K562 (cell line): ENCODE data around the gene TUB. TPM values are rescaled to one million over a fixed set of nuclear protein-coding genes. Genes with fewer than 3 reads are reported as not detected.

ENCODE experiments used
- ATAC-seq: fragments of 200-7000 bp; cut with Tn5 transposase; 3 replicates; pipeline ENCODE4 v1.9.1; 2020; ENCODE audit warnings: moderate library complexity
- BruUV-seq: library from RNA; stranded (reverse); fragments of 400-500 nt; replicated peaks from 2 replicates; lab custom pipeline; 2021; lab: Mats Ljungman, UMichigan
- CTCF ChIA-PET: fragments of 300-600 bp; formaldehyde crosslinking; extraction: SDS; loops from one replicate; lab custom pipeline; 2021; ENCODE audit warnings: low intra/inter-chr PET ratio; lab: Yijun Ruan, JAX
- POLR2A ChIA-PET: fragments of 300-600, 350-650 bp; sonication (Branson Sonifier 250); formaldehyde crosslinking; extraction: SDS; loops from one replicate; lab custom pipeline; 2021; ENCODE audit warnings: antibody characterized with exemption, inconsistent platforms; lab: Yijun Ruan, JAX
- DNase-seq, 4 experiments: peaks; one replicate each; pipeline versions ENCODE4 v3.0.0 to v3.0.0-alpha.2; 2011 to 2018; ENCODE audit warnings: low spot score in 3 of 4, mixed read lengths in 3 of 4; ENCODE audit errors: extremely low read depth in 1 of 4
- FAIRE-seq: peaks from 2 replicates; lab custom pipeline; 2011; peaks lifted over from hg19 to GRCh38; lab: Jason Lieb, UNC
- H2AFZ ChIP-seq: 2 replicates; pipeline ENCODE4 v1.6.0; 2011; ENCODE audit warnings: low read depth, low read length, control low read depth, inconsistent platforms
- H3K27ac ChIP-seq: fragments of 200-600 bp; 3 replicates; pipeline ENCODE4 v1.8.0; 2011; ENCODE audit warnings: low read depth, mild to moderate bottlenecking, control low read depth, inconsistent platforms, low read length, moderate library complexity, mixed read lengths; ENCODE audit errors: extremely low read depth
- H3K27me3 ChIP-seq, 2 experiments: fragments of 300-600 bp in 1 of 2; 2 replicates in 1 of 2; 3 replicates in 1 of 2; pipeline versions ENCODE4 v1.6.0 to v1.8.0; 2011; ENCODE audit warnings: inconsistent platforms in 2 of 2, low read length in 2 of 2, mild to moderate bottlenecking in 1 of 2, mixed read lengths in 1 of 2, moderate library complexity in 1 of 2; ENCODE audit not compliant: control insufficient read depth in 2 of 2, insufficient read depth in 2 of 2
- H3K36me3 ChIP-seq: fragments of 300-600 bp; 3 replicates; pipeline ENCODE4 v1.8.0; 2011; ENCODE audit warnings: mild to moderate bottlenecking, low read length, inconsistent platforms; ENCODE audit not compliant: control insufficient read depth, insufficient read depth
- H3K4me1 ChIP-seq, 2 experiments: fragments of 200-600 bp in 1 of 2; replicated peaks in 1 of 2; 2 replicates in 1 of 2; 3 replicates in 1 of 2; pipeline versions ENCODE4 v1.5.1 to v1.8.0; 2011; ENCODE audit warnings: inconsistent platforms in 2 of 2, low read length in 2 of 2, mild to moderate bottlenecking in 1 of 2, mixed read lengths in 1 of 2, moderate library complexity in 1 of 2; ENCODE audit not compliant: control insufficient read depth in 2 of 2, insufficient read depth in 2 of 2
- H3K4me2 ChIP-seq: 2 replicates; pipeline ENCODE4 v1.6.1; 2011; ENCODE audit warnings: low read length, control low read depth, inconsistent platforms, mixed read lengths; ENCODE audit not compliant: insufficient read depth
- H3K4me3 ChIP-seq: fragments of 200-600 bp; sonication (generic), shearing (Covaris generic); 2 replicates; pipeline ENCODE4 v1.5.1; 2016; ENCODE audit warnings: control low read depth, inconsistent platforms
- H3K79me2 ChIP-seq: fragments of 200-600 bp; 3 replicates; pipeline ENCODE4 v1.8.0; 2011; ENCODE audit warnings: low read length, inconsistent platforms; ENCODE audit not compliant: control insufficient read depth, insufficient read depth
- H3K9ac ChIP-seq, 2 experiments: 2 replicates each; pipeline versions ENCODE4 v1.6.0 to v1.6.1; 2011; ENCODE audit warnings: low read depth in 2 of 2, low read length in 2 of 2, control low read depth in 1 of 2, inconsistent platforms in 1 of 2, mild to moderate bottlenecking in 1 of 2, mixed read lengths in 1 of 2; ENCODE audit not compliant: insufficient read depth in 1 of 2
- H3K9me1 ChIP-seq: one replicate; pipeline ENCODE4 v1.6.0; 2011; ENCODE audit warnings: inconsistent platforms, mild to moderate bottlenecking, low read length, moderate library complexity; ENCODE audit not compliant: control insufficient read depth, insufficient read depth
- H3K9me3 ChIP-seq: replicated peaks from 2 replicates; pipeline ENCODE4 v1.5.1; 2011; ENCODE audit warnings: low read depth, low read length, inconsistent platforms; ENCODE audit not compliant: control insufficient read depth, insufficient read depth
- H4K20me1 ChIP-seq: replicated peaks from 2 replicates; pipeline ENCODE4 v1.6.1; 2011; ENCODE audit warnings: low read length, inconsistent platforms, mixed read lengths; ENCODE audit not compliant: control insufficient read depth, insufficient read depth
- DPF2 ChIP-seq: fragments of 450-650 bp; IDR thresholded peaks from 2 replicates; pipeline ENCODE4 v1.6.1; 2016
- FOXK1 ChIP-seq: sonication (generic); formaldehyde crosslinking; IDR thresholded peaks from 2 replicates; pipeline ENCODE4 v1.8.0; 2022; ENCODE audit warnings: missing genetic modification reagents, mild to moderate bottlenecking, borderline replicate concordance
- GABPB2 ChIP-seq: fragments of 250-450 bp; sonication (Bioruptor Pico); conservative IDR thresholded peaks from 2 replicates; pipeline ENCODE4 v1.5.1; 2021; ENCODE audit warnings: mild to moderate bottlenecking
- MNT ChIP-seq, 2 experiments: fragments of 450-650 bp; conservative IDR thresholded peaks; 2 replicates each; pipeline ENCODE4 v1.6.1; 2017; ENCODE audit warnings: mild to moderate bottlenecking in 2 of 2, moderate library complexity in 2 of 2
- RBM34 ChIP-seq: fragments of 200-400 bp; formaldehyde crosslinking; IDR thresholded peaks from 2 replicates; pipeline ENCODE4 v1.6.1; 2018; ENCODE audit warnings: low read length, borderline replicate concordance; ENCODE audit not compliant: insufficient read depth
- REST ChIP-seq, 2 experiments: fragments of 450-650 bp; formaldehyde crosslinking in 1 of 2; IDR thresholded peaks; 2 replicates each; pipeline versions ENCODE4 v1.4.0 to v1.6.1; 2014 to 2020; ENCODE audit warnings: mild to moderate bottlenecking in 2 of 2, borderline replicate concordance in 1 of 2, low read depth in 1 of 2
- SMAD4 ChIP-seq: fragments of 250-450 bp; sonication (Bioruptor Pico); conservative IDR thresholded peaks from 2 replicates; pipeline ENCODE4 v1.8.0; 2021; ENCODE audit warnings: inconsistent platforms, mild to moderate bottlenecking, moderate library complexity
- ZBTB12 ChIP-seq: fragments of 250-450 bp; sonication (Bioruptor Pico); IDR thresholded peaks from 2 replicates; pipeline ENCODE4 v1.4.0; 2020
- ZNF324 ChIP-seq: fragments of 250-450 bp; sonication (Bioruptor Pico); IDR thresholded peaks from 2 replicates; pipeline ENCODE4 v1.4.0; 2020; ENCODE audit warnings: mild to moderate bottlenecking
- ZNF354B ChIP-seq: fragments of 250-450 bp; sonication (Bioruptor Pico); IDR thresholded peaks from 2 replicates; pipeline ENCODE4 v1.4.0; 2020
- ZNF707 ChIP-seq: fragments of 250-450 bp; sonication (Bioruptor Pico); conservative IDR thresholded peaks from 2 replicates; pipeline ENCODE4 v1.8.0; 2022; ENCODE audit warnings: inconsistent platforms, mild to moderate bottlenecking, moderate library complexity
- WGBS: fragments of 100-300 bp; shearing (Covaris generic); methylation state at CpG from one replicate; pipeline ENCODE4 v1.1.6; 2016; ENCODE audit warnings: low coverage, mixed read lengths; ENCODE audit not compliant: insufficient coverage; ENCODE audit errors: missing lambda C conversion rate; 5-methylcytosine and 5-hydroxymethylcytosine counted together
- in situ Hi-C: fragments of 300-500 bp; cut with MboI; formaldehyde crosslinking; loops from 4 replicates; pipeline ENCODE4 v1.15.0; 2018; ENCODE audit warnings: inconsistent platforms, mixed read lengths
- intact Hi-C: fragments of 100-400 bp; cut with micrococcal nuclease; formaldehyde crosslinking; loops from 2 replicates; pipeline ENCODE4 v1.14.2; 2022
- polyA plus RNA-seq, 8 experiments: library from polyadenylated mRNA; depleted of rRNA in 4 of 8; stranded (reverse) in 5 of 8; unstranded in 3 of 8; fragments of >200 nt; fragmentation: Nextera tagmentation in 2 of 8; fragmentation: Illumina TruSeq in 1 of 8; extraction: Ambion mirVana in 2 of 8; extraction: Trizol in 1 of 8; gene quantifications; 2 replicates each; pipeline versions ENCODE4 v1.2.1 to v1.2.3, GENCODE V29; 2011 to 2014; ENCODE audit warnings: inconsistent platforms in 1 of 8, missing spikeins in 1 of 8
- total RNA-seq, 7 experiments: library from RNA; depleted of rRNA in 6 of 7; stranded (reverse); fragments of >200 nt in 6 of 7; fragmentation: Illumina TruSeq in 2 of 7; extraction: Trizol in 2 of 7; gene quantifications; 2 replicates each; pipeline versions ENCODE4 v1.2.1 to v1.2.3, GENCODE V29; 2011 to 2021; ENCODE audit warnings: low replicate concordance in 1 of 7

The TUB gene
- total and polyA plus RNA-seq, 9 of the 15 experiments (the other 6 are each of a cell fraction or from before 2014, with no cell fraction given) = not detected

GRCh38 chr11:8082391-8083087 is 1.5 kb downstream of the TUB start:
- intact Hi-C loops (no loop called here), in situ Hi-C loops (no loop called here)
- FAIRE-seq = no peak
- H3K4me1 ChIP-seq = no peaks in the 10 kb centered on the region
- no peak overlapping the region for H3K27ac ChIP-seq
- no peak for DNase-seq
- peaks cover 0 to 57% of the 10 kb centered on the region in 2 experiments; a peak in 3 of 5 replicates for H3K27me3 ChIP-seq
- no peak for ATAC-seq
- no peaks in the 10 kb centered on the region for H3K36me3 ChIP-seq
- no peaks in the 10 kb centered on the region for H3K9me1 ChIP-seq
- no peak overlapping the region for H2AFZ ChIP-seq
- WGBS = 2% methylated on average over 13 of the region's 15 CpGs
- no peak overlapping the region for H3K9ac ChIP-seq
- no peaks in the 10 kb centered on the region for H3K79me2 ChIP-seq
- H3K4me2 ChIP-seq = no peak overlapping the region
- ChIA-PET CTCF (no interaction called here), POLR2A (interaction anchor here (0.5 to 0.6 kb wide), 2 partner anchors 46 to 882 kb away, joined by 3 to 4 read pairs; no protein-coding TSS in a partner anchor)
- no peak overlapping the region for H3K4me3 ChIP-seq
- no peaks in the 10 kb centered on the region for H4K20me1 ChIP-seq
- BruUV-seq = no TSS peak
- no peaks in the 10 kb centered on the region for H3K9me3 ChIP-seq
- TF ChIP-seq DPF2 (no peak), ZNF707 (no peak), GABPB2 (CRISPR knock-in tag) (no peak), RBM34 (no peak), ZNF324 (CRISPR knock-in tag) (no peak), MNT (conservative IDR thresholded peaks at IDR 0.05) (no peak), REST (IDR thresholded peaks at IDR 0.05; ENCODE audit: borderline replicate concordance) (peak; percentile 21; the same call in 1 of the 2 replicates), REST (CRISPR knock-in tag; IDR thresholded peaks at IDR 0.05; ENCODE audit: low read depth) (no peak), ZNF354B (CRISPR knock-in tag) (no peak), ZBTB12 (no peak), SMAD4 (CRISPR knock-in tag) (no peak), FOXK1 (no peak)
